HCT116 (cell line): ENCODE measurements around the gene PCDHB13. TPM values are rescaled to one million over a fixed set of nuclear protein-coding genes. Genes with fewer than 3 reads are reported as not detected.
"Not testable (repeated sequence)": the region's sequence is repeated elsewhere in the genome, so short reads cannot be mapped to it uniquely, and the experiment has no call there.

Experiments
- ATAC-seq: fragments of 200-7000 bp; cut with Tn5 transposase; 2 replicates; pipeline ENCODE4 v1.9.1; 2020; ENCODE audit warnings: mild to moderate bottlenecking, moderate library complexity
- BruUV-seq: library from RNA; stranded (reverse); fragments of 400-500 nt; replicated peaks from 2 replicates; lab custom pipeline; 2021; lab: Mats Ljungman, UMichigan
- CTCF ChIA-PET: fragments of 300-600 bp; sonication (Branson Sonifier 250); formaldehyde crosslinking; loops from one replicate; lab custom pipeline; 2021; ENCODE audit warnings: antibody characterized with exemption; lab: Charles Lee
- POLR2A ChIA-PET: fragments of 300-600, 350-600 bp; sonication (Branson Sonifier 250); formaldehyde crosslinking; loops from one replicate; lab custom pipeline; 2021; ENCODE audit warnings: antibody characterized with exemption; lab: Charles Lee
- RAD21 ChIA-PET, 2 experiments: fragments of 300-600 bp; sonication (Branson Sonifier 250); formaldehyde crosslinking; loops; one replicate each; lab custom pipeline; 2023; ENCODE audit warnings: low total read pairs in 2 of 2; ENCODE audit not compliant: uncharacterized antibody in 2 of 2, unreplicated experiment in 2 of 2, low non-redundant PET in 1 of 2; lab: Charles Lee
- DNase-seq: peaks from one replicate; pipeline ENCODE4 v3.0.0-alpha.2; 2010; ENCODE audit warnings: low read depth, low spot score
- H2AFZ ChIP-seq: fragments of 200-600 bp; shearing (Covaris generic), sonication (generic); 2 replicates; pipeline ENCODE4 v1.6.1; 2017; ENCODE audit warnings: low read depth, mixed run types, mixed read lengths, antibody characterized with exemption, low read length; ENCODE audit not compliant: poor library complexity, severe bottlenecking
- H3K27ac ChIP-seq: 2 replicates; pipeline ENCODE4 v1.5.1; 2012; ENCODE audit warnings: low read depth, low read length
- H3K27me3 ChIP-seq: fragments of 200-600 bp; sonication (generic); 2 replicates; pipeline ENCODE4 v1.6.1; 2016; ENCODE audit warnings: mixed run types, low read length, mixed read lengths; ENCODE audit not compliant: insufficient read depth
- H3K36me3 ChIP-seq, 2 experiments: fragments of 200-500 bp in 1 of 2; fragments of 200-600 bp in 1 of 2; sonication (Bioruptor generic) in 1 of 2; sonication (generic) in 1 of 2; 2 replicates each; pipeline versions ENCODE4 v1.5.1 to v1.6.1; 2014 to 2016; ENCODE audit warnings: low read length in 2 of 2, inconsistent platforms in 1 of 2, mixed read lengths in 1 of 2, mixed run types in 1 of 2; ENCODE audit not compliant: insufficient read depth in 2 of 2, control insufficient read depth in 1 of 2
- H3K4me1 ChIP-seq, 2 experiments: fragments of 200-600 bp in 1 of 2; sonication (generic) in 1 of 2; 2 replicates each; pipeline versions ENCODE4 v1.5.1 to v1.6.1; 2012 to 2017; ENCODE audit warnings: low read length in 2 of 2, inconsistent platforms in 1 of 2, mild to moderate bottlenecking in 1 of 2, mixed read lengths in 1 of 2, mixed run types in 1 of 2, moderate library complexity in 1 of 2; ENCODE audit not compliant: insufficient read depth in 2 of 2, control insufficient read depth in 1 of 2
- H3K4me2 ChIP-seq: fragments of 200-600 bp; sonication (generic); 2 replicates; pipeline ENCODE4 v1.6.1; 2017; ENCODE audit warnings: mixed run types, low read length, mixed read lengths
- H3K4me3 ChIP-seq, 2 experiments: fragments of 200-600 bp in 1 of 2; sonication (generic) in 1 of 2; replicated peaks in 1 of 2; 2 replicates each; pipeline ENCODE4 v1.5.1; 2011 to 2016; ENCODE audit warnings: low read length in 2 of 2, control low read depth in 1 of 2, low read depth in 1 of 2, mild to moderate bottlenecking in 1 of 2, mixed read lengths in 1 of 2, mixed run types in 1 of 2
- H3K79me2 ChIP-seq: fragments of 200-600 bp; sonication (generic); 2 replicates; pipeline ENCODE4 v1.6.1; 2017; ENCODE audit warnings: mild to moderate bottlenecking, mixed run types, low read length, moderate library complexity, mixed read lengths; ENCODE audit not compliant: insufficient read depth
- H3K9ac ChIP-seq: fragments of 200-600 bp; sonication (generic); 2 replicates; pipeline ENCODE4 v1.6.1; 2016; ENCODE audit warnings: low read length, mixed read lengths
- H3K9me2 ChIP-seq: fragments of 200-600 bp; sonication (generic), shearing (Covaris generic); 2 replicates; pipeline ENCODE4 v1.6.1; 2017; ENCODE audit warnings: mixed run types, mild to moderate bottlenecking, moderate library complexity; ENCODE audit not compliant: insufficient read depth
- H3K9me3 ChIP-seq, 2 experiments: fragments of 200-500 bp in 1 of 2; fragments of 200-600 bp in 1 of 2; sonication (Bioruptor generic) in 1 of 2; sonication (generic) in 1 of 2; 2 replicates each; pipeline ENCODE4 v1.6.1; 2014 to 2017; ENCODE audit warnings: low read length in 2 of 2, mixed read lengths in 2 of 2, inconsistent platforms in 1 of 2, low read depth in 1 of 2, mild to moderate bottlenecking in 1 of 2, mixed run types in 1 of 2, moderate library complexity in 1 of 2; ENCODE audit not compliant: control insufficient read depth in 1 of 2, insufficient read depth in 1 of 2
- H4K20me1 ChIP-seq: fragments of 200-600 bp; sonication (generic), shearing (Covaris generic); 2 replicates; pipeline ENCODE4 v1.6.1; 2017; ENCODE audit warnings: mixed run types, mild to moderate bottlenecking, moderate library complexity; ENCODE audit not compliant: insufficient read depth
- RAD21 ChIP-seq: IDR thresholded peaks from 2 replicates; pipeline ENCODE4 v1.6.1; 2012; ENCODE audit warnings: low read depth, mild to moderate bottlenecking
- intact Hi-C: fragments of 100-400 bp; cut with micrococcal nuclease; formaldehyde crosslinking; loops from 2 replicates; pipeline ENCODE4 v1.10.0; 2022
- total RNA-seq: library from RNA; stranded (reverse); gene quantifications from one replicate; pipeline ENCODE4 v1.2.1, GENCODE V29; 2021; ENCODE audit not compliant: unreplicated experiment
- TF ChIP-seq, protein P1 (sequence below): IDR thresholded peaks from 2 replicates; pipeline ENCODE4 v1.6.1; 2012

The PCDHB13 gene
- total RNA-seq, 1 experiment from 2014 or later = 0.22 TPM

DNA sequence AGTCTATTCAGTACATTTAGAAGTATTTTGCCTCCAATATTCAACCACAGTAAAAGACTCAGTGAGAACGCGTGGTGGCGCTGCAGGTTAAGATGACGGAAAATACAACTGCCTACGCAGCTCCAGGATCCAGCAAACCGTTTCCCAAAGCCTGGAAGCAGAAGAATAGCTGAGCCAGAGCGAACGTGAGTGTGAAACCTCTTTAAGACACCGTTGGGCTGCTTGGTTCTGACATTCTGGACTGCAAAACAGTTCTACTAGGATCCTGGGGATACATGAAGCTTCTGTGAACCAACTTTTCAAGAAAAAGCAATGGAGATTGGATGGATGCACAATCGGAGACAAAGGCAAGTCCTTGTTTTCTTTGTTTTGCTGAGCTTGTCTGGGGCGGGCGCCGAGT, 31.5 kb upstream of the PCDHB13 start, which contains the start of gene PCDHB16:
Gene PCDHB16 (plus strand): TSS at position 140 of the 400 bp plus-strand sequence. CDS start 173 bp downstream, at position 313.
- H3K9ac ChIP-seq = no peak within 1 kb of the TSS
- H4K20me1 ChIP-seq = no peaks in the 10 kb centered on the region
- BruUV-seq = no TSS peak
- DNase-seq = no peak
- POLR2A ChIA-PET = no interaction called here
- peaks cover 0 to 6% of the 10 kb centered on the region in 2 experiments; a peak in 2 of 4 replicates for H3K9me3 ChIP-seq
- peak; percentile 7; the same call in 1 of the 2 replicates for TF ChIP-seq RAD21
- TF ChIP-seq, protein P1, sequence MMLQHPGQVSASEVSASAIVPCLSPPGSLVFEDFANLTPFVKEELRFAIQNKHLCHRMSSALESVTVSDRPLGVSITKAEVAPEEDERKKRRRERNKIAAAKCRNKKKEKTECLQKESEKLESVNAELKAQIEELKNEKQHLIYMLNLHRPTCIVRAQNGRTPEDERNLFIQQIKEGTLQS = no peak
- H3K36me3 ChIP-seq = no peaks in the 10 kb centered on the region
- H3K4me1 ChIP-seq = no peaks in the 10 kb centered on the region
- H3K4me2 ChIP-seq = no peak within 1 kb of the TSS
- intact Hi-C loops = no loop called here
- CTCF ChIA-PET = no interaction called here
- RAD21 ChIA-PET = no interaction called here
- H3K27me3 ChIP-seq = no peaks in the 10 kb centered on the region
- no peak for ATAC-seq
- H2AFZ ChIP-seq = no peak within 1 kb of the TSS
- no peaks in the 10 kb centered on the region for H3K9me2 ChIP-seq
- H3K27ac ChIP-seq = no peak within 1 kb of the TSS
- H3K79me2 ChIP-seq = no peaks in the 10 kb centered on the region
- H3K4me3 ChIP-seq = no peak within 1 kb of the TSS

DNA sequence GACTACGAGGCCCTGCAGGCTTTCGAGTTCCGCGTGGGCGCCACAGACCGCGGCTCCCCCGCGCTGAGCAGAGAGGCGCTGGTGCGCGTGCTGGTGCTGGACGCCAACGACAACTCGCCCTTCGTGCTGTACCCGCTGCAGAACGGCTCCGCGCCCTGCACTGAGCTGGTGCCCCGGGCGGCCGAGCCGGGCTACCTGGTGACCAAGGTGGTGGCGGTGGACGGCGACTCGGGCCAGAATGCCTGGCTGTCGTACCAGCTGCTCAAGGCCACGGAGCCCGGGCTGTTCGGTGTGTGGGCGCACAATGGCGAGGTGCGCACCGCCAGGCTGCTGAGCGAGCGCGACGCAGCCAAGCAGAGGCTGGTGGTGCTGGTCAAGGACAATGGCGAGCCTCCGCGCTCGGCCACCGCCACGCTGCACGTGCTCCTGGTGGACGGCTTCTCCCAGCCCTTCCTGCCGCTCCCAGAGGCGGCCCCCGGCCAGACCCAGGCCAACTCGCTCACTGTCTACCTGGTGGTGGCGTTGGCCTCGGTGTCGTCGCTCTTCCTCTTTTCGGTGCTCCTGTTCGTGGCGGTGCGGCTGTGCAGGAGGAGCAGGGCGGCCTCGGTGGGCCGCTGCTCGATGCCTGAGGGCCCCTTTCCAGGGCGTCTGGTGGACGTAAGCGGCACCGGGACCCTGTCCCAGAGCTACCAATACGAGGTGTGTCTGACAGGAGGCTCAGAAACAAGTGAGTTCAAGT, 29.4 kb upstream of the PCDHB13 start:
- BruUV-seq, H3K9me3 ChIP-seq, ATAC-seq, H3K79me2 ChIP-seq, H2AFZ ChIP-seq, H3K9me2 ChIP-seq, H3K36me3 ChIP-seq, H3K4me3 ChIP-seq, POLR2A ChIA-PET, DNase-seq, CTCF ChIA-PET, RAD21 ChIA-PET, H3K4me2 ChIP-seq, H3K4me1 ChIP-seq, H3K9ac ChIP-seq, H4K20me1 ChIP-seq, H3K27ac ChIP-seq, H3K27me3 ChIP-seq, intact Hi-C loops: not testable (repeated sequence)
